ENCODE results near the gene SSH3.
"Not testable (repeated sequence)": the region's sequence is repeated elsewhere in the genome, so short reads cannot be mapped to it uniquely, and the experiment has no call there.

The SSH3 gene

GRCh38 chr11:67312187-67313021, 9.1 kb downstream of the SSH3 start:
- DNase-seq (ENCODE audit: low read depth): no peak

GRCh38 chr11:67313125-67313890, 10.0 kb downstream of the SSH3 start:
- no peak for DNase-seq (ENCODE audit: low read depth)

GRCh38 chr11:67314218-67314617, 10.9 kb downstream of the SSH3 start:
- no peak for DNase-seq (ENCODE audit: low read depth)

GRCh38 chr11:67315325-67315909, 12.1 kb downstream of the SSH3 start:
- no peak for DNase-seq (ENCODE audit: low read depth)

GRCh38 chr11:67316882-67317204, 13.5 kb downstream of the SSH3 start:
- no peak for DNase-seq (ENCODE audit: low read depth)

- DNase-seq (ENCODE audit: low read depth): peak; percentile 99
Measured at GRCh38 chr11:67317205-67317887, 14.0 kb downstream of the SSH3 start.

GRCh38 chr11:67317888-67318555, 14.7 kb downstream of the SSH3 start:
- no peak for DNase-seq (ENCODE audit: low read depth)

- DNase-seq (ENCODE audit: low read depth): not testable (repeated sequence)
Measured at GRCh38 chr11:67318876-67319275, 15.5 kb downstream of the SSH3 start.

GRCh38 chr11:67320011-67320410, 16.7 kb downstream of the SSH3 start:
- no peak for DNase-seq (ENCODE audit: low read depth)

- DNase-seq (ENCODE audit: low read depth): no peak
Measured at GRCh38 chr11:67320691-67321090, 17.4 kb downstream of the SSH3 start.

GRCh38 chr11:67321313-67321871, 18.1 kb downstream of the SSH3 start:
- no peak for DNase-seq (ENCODE audit: low read depth)

- no peak for DNase-seq (ENCODE audit: low read depth)
Measured at GRCh38 chr11:67322049-67322448, 18.7 kb downstream of the SSH3 start.

GRCh38 chr11:67323526-67323925, 20.2 kb downstream of the SSH3 start:
- DNase-seq (ENCODE audit: low read depth): no peak

GRCh38 chr11:67332081-67332691, 28.9 kb downstream of the SSH3 start:
- no peak for DNase-seq (ENCODE audit: low read depth)

- no peak for DNase-seq (ENCODE audit: low read depth)
Measured at GRCh38 chr11:67337257-67337656, 33.9 kb downstream of the SSH3 start.

GRCh38 chr11:67344264-67344663, 40.9 kb downstream of the SSH3 start:
- DNase-seq (ENCODE audit: low read depth): no peak

GRCh38 chr11:67345247-67345919, 42.1 kb downstream of the SSH3 start:
- DNase-seq (ENCODE audit: low read depth): no peak

- no peak for DNase-seq (ENCODE audit: low read depth)
Measured at GRCh38 chr11:67345920-67346819, 42.8 kb downstream of the SSH3 start.

GRCh38 chr11:67347964-67348749, 44.8 kb downstream of the SSH3 start:
- DNase-seq (ENCODE audit: low read depth): no peak
